Prostate gland (tissue), 2 donors: ENCODE data around the gene UNC13C. TPM values are rescaled to one million over a fixed set of nuclear protein-coding genes. Genes with fewer than 3 reads are reported as not detected.

Source experiments
- DNase-seq: peaks from one replicate; pipeline ENCODE4 v3.0.0-alpha.2; 2019; ENCODE audit warnings: low spot score
- H3K27ac ChIP-seq, 2 donors: fragments of 200-600 bp; sonication (generic); 2 replicates each; pipeline ENCODE4 v1.5.1; 2017 to 2019
- H3K27me3 ChIP-seq: fragments of 200-600 bp; sonication (generic); replicated peaks from 2 replicates; pipeline ENCODE4 v1.5.1; 2019; ENCODE audit not compliant: insufficient read depth
- H3K36me3 ChIP-seq, 2 donors: fragments of 200-600 bp; sonication (generic); 1 replicate in 1 of 2; 2 replicates in 1 of 2; pipeline versions ENCODE4 v1.5.1 to v1.8.1; 2017 to 2019
- H3K4me1 ChIP-seq: fragments of 200-600 bp; sonication (generic); replicated peaks from 2 replicates; pipeline ENCODE4 v1.5.1; 2019
- H3K4me3 ChIP-seq, 2 donors: fragments of 200-600 bp; sonication (generic); 2 replicates each; pipeline ENCODE4 v1.5.1; 2017 to 2019
- H3K9me3 ChIP-seq: fragments of 200-600 bp; sonication (generic); 2 replicates; pipeline ENCODE4 v1.5.1; 2017
- CTCF ChIP-seq, 4 experiments: fragments of 200-600 bp in 2 of 4; fragments of 450-650 bp in 2 of 4; sonication (generic) in 2 of 4; IDR thresholded peaks; 1 replicate in 3 of 4; 2 replicates in 1 of 4; pipeline ENCODE4 v1.5.1; 2016 to 2019; ENCODE audit warnings: antibody characterized with exemption in 4 of 4, mild to moderate bottlenecking in 2 of 4, moderate library complexity in 2 of 4
- POLR2A ChIP-seq: fragments of 450-650 bp; IDR thresholded peaks from one replicate; pipeline ENCODE4 v1.6.1; 2016; ENCODE audit warnings: antibody characterized with exemption, mild to moderate bottlenecking
- POLR2AphosphoS5 ChIP-seq: sonication (generic); formaldehyde crosslinking; IDR thresholded peaks from one replicate; pipeline ENCODE4 v1.6.1; 2017; ENCODE audit warnings: antibody characterized with exemption
- WGBS: methylation state at CpG from one replicate; pipeline ENCODE4 v1.1.5; 2018; 5-methylcytosine and 5-hydroxymethylcytosine counted together
- intact Hi-C: fragments of 100-400 bp; cut with DNase I; formaldehyde crosslinking; loops from one replicate; pipeline ENCODE4 v1.14.2; 2022
- total RNA-seq, 2 donors: library from RNA; depleted of rRNA; stranded (reverse); fragments of >200 nt; gene quantifications; one replicate each; pipeline ENCODE4 v1.1.0, GENCODE V29; 2016

UNC13C gene
- total RNA-seq, 2 donors from 2014 or later, result 3.6 TPM; not detected in 1

GRCh38 chr15:54150255-54150654 lies 172.0 kb downstream of the UNC13C start:
- no peaks in the 10 kb centered on the region for H3K36me3 ChIP-seq
- DNase-seq, result no peak
- no peak overlapping the region for H3K4me3 ChIP-seq
- no peak for TF ChIP-seq CTCF (IDR thresholded peaks at IDR 0.05)
- no peak for TF ChIP-seq POLR2AphosphoS5
- TF ChIP-seq POLR2A, result no peak
- intact Hi-C loops, result no loop called here
- no peaks in the 10 kb centered on the region for H3K4me1 ChIP-seq
- H3K27ac ChIP-seq, result no peak overlapping the region
- no peaks in the 10 kb centered on the region for H3K9me3 ChIP-seq
- 82% methylated on average over 4 of the region's 4 CpGs for WGBS
- H3K27me3 ChIP-seq, result no peaks in the 10 kb centered on the region

- Histone ChIP-seq H3K27me3 (no peaks in the 10 kb centered on the region), H3K9me3 (no peaks in the 10 kb centered on the region)
Measured at GRCh38 chr15:54159012-54159411, 180.8 kb downstream of the UNC13C start.

GRCh38 chr15:54187325-54187724 lies 209.1 kb downstream of the UNC13C start:
- 75% methylated on average over 1 of the region's 1 CpG for WGBS
- intact Hi-C loops, result no loop called here
- H3K9me3 ChIP-seq, result no peaks in the 10 kb centered on the region
- no peaks in the 10 kb centered on the region for H3K36me3 ChIP-seq
- no peaks in the 10 kb centered on the region for H3K4me1 ChIP-seq
- H3K27me3 ChIP-seq, result no peaks in the 10 kb centered on the region
- TF ChIP-seq CTCF (IDR thresholded peaks at IDR 0.05), result no peak
- TF ChIP-seq POLR2AphosphoS5, result no peak
- no peak for TF ChIP-seq POLR2A
- no peak for DNase-seq
- H3K27ac ChIP-seq, result no peak overlapping the region
- no peak overlapping the region for H3K4me3 ChIP-seq

More at GRCh38 chr15:54159012-54159411, 180.8 kb downstream of the UNC13C start:
- TF ChIP-seq POLR2AphosphoS5, result no peak
- Histone ChIP-seq H3K4me3 (no peak overlapping the region), H3K36me3 (no peaks in the 10 kb centered on the region), H3K4me1 (no peaks in the 10 kb centered on the region), H3K27ac (no peak overlapping the region)
- no peak for DNase-seq
- 11% methylated on average over 4 of the region's 4 CpGs for WGBS
- intact Hi-C loops, result no loop called here

GRCh38 chr15:54197995-54198394 lies 219.8 kb downstream of the UNC13C start:
- intact Hi-C loops, result no loop called here
- H3K27ac ChIP-seq, result no peak overlapping the region
- no peak for DNase-seq
- no peak overlapping the region for H3K4me3 ChIP-seq
- TF ChIP-seq POLR2A (no peak), CTCF (IDR thresholded peaks at IDR 0.05) (no peak), POLR2AphosphoS5 (no peak)
- H3K36me3 ChIP-seq, result no peaks in the 10 kb centered on the region
- no peaks in the 10 kb centered on the region for H3K9me3 ChIP-seq
- 70% methylated on average over 1 of the region's 1 CpG for WGBS
- H3K4me1 ChIP-seq, result no peaks in the 10 kb centered on the region
- no peaks in the 10 kb centered on the region for H3K27me3 ChIP-seq

- intact Hi-C loops, result no loop called here
- Histone ChIP-seq H3K36me3 (no peaks in the 10 kb centered on the region), H3K4me1 (no peaks in the 10 kb centered on the region), H3K4me3 (no peak overlapping the region), H3K27me3 (no peaks in the 10 kb centered on the region), H3K9me3 (no peaks in the 10 kb centered on the region), H3K27ac (no peak overlapping the region)
- TF ChIP-seq POLR2A, result no peak
- DNase-seq, result no peak
- WGBS, result 88% methylated on average over 7 of the region's 7 CpGs
Measured at GRCh38 chr15:54206586-54207321, 228.5 kb downstream of the UNC13C start.

- DNase-seq, result no peak
- H3K9me3 ChIP-seq, result no peaks in the 10 kb centered on the region
- TF ChIP-seq POLR2A (no peak), CTCF (IDR thresholded peaks at IDR 0.05) (no peak), POLR2AphosphoS5 (no peak)
- H3K36me3 ChIP-seq, result no peaks in the 10 kb centered on the region
- 91% methylated on average over 2 of the region's 2 CpGs for WGBS
- H3K4me3 ChIP-seq, result no peak overlapping the region
- H3K27ac ChIP-seq, result no peak overlapping the region
- no peaks in the 10 kb centered on the region for H3K4me1 ChIP-seq
- H3K27me3 ChIP-seq, result no peaks in the 10 kb centered on the region
- intact Hi-C loops, result no loop called here
Measured at GRCh38 chr15:54208786-54209185, 230.5 kb downstream of the UNC13C start.
